SK-N-MC (cell line): ENCODE data around the gene PANK1.

ENCODE experiments used
- EZH2 ChIP-seq: fragments of 200-600 bp; sonication (generic); IDR thresholded peaks from one replicate; pipeline ENCODE4 v1.6.1; 2017; ENCODE audit warnings: antibody characterized with exemption
- POLR2AphosphoS5 ChIP-seq: IDR thresholded peaks from 2 replicates; pipeline ENCODE4 v1.6.1; 2012; ENCODE audit warnings: mild to moderate bottlenecking, low read depth, low read length, borderline replicate concordance

DNA sequence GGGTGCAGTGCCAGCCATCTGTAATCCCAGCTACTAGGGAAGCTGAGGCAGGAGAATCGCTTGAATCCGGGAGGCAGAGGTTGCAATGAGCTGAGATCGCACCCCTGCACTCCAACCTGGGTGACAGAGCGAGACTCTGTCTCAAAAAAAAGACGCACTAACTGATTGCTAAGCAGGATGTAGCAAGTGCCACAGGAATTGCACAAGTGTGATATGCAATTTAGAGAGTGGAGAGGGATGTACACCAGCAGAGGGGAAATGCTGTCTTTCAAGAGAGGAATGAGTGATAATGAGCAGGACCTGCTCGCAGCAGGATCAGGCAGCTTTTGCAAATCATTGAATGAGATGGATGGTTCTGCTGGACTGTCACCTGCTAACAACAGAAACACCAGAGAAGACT is 96.4 kb downstream of the PANK1 start:
- TF ChIP-seq POLR2AphosphoS5 (no peak), EZH2 (no peak)
